Activated naive CD4-positive, alpha-beta T cell treated with Interleukin-2 at 50 U/mL for 16 hours (primary cell): ENCODE data around the gene CTNNA3.

ENCODE experiments used
- DNase-seq: peaks from one replicate; pipeline ENCODE4 v3.0.0-alpha.2; 2020

Gene CTNNA3

DNA sequence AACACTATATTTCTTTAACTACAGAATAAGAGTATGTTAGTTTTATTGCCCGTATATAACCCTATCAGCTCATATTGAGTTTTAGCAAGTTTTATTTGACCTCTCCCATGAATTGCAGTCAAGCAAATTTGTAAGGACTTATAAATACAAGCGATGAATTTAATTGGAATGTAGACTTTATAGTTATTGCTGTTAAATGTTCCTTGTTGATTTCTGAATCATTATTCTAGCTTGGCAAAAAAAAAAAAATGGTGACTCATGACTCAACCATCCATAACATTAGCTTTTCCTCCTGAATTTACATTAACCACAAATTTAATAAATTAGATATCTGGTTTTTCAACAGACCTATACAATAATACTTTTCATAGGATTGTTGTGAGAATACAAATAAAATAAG, 1104.1 kb downstream of the CTNNA3 start:
- no peak for DNase-seq

DNA sequence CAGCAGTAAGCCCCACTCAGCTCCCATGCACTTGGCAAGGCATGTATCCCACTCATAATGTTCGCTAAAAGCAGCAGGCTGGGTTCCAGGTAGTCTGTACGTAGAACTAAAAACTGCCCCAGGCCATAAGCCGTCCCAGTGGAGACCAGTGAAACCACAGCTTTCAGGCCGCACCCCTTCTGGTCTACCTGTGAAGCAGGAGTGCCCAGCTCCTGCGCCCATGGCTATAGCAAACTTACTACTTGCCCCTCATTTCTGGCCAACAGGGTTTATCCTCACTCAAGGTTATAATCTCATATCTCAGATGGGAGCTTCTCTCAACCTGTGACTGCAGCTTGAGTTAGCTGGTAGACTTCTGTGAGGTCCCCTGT, 1108.3 kb downstream of the CTNNA3 start:
- no peak for DNase-seq

GRCh38 chr10:66586897-66587679, 1108.9 kb downstream of the CTNNA3 start:
- no peak for DNase-seq

GRCh38 chr10:66586073-66586472, 1109.9 kb downstream of the CTNNA3 start:
- DNase-seq = no peak

- no peak for DNase-seq
Measured at GRCh38 chr10:66575251-66575855, 1120.6 kb downstream of the CTNNA3 start.

DNA sequence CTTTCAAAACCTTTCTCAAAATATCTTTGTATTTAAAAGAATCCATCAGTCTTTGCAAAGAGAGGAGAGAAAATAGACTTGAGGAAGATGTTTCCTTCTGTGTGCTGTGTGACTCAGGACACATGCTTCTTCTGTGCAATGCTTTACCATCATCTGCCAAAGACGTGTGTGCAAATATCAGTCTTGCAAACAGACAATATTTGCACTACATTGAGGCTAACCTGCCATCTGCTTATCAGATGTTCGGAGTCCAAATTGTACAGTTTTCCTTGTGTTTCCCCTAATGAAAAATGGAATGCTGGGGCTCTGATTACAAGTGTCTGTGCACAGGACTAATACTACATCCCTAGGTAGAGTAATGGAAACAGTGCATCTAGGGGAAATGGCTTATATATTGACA, 1123.3 kb downstream of the CTNNA3 start:
- no peak for DNase-seq

DNA sequence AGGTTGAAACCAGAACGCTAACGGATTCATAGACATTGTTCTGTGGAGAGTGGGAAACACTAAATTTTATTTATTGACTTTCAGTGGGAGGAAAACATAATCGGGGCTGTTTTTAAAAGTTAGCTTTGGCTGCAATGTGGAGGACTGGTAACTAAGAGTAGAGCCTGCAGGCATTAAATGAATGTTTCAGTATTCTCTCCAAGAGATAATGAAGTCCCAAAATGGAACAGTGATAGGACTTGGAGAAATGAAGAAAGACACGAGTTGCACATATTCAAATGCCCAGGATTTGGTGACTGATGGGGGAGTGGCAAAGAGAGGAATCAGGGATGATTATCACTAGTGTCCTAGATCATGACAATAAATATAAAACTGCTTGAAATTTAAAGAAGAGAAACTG, 1130.0 kb downstream of the CTNNA3 start:
- no peak for DNase-seq

GRCh38 chr10:66564287-66564686, 1131.7 kb downstream of the CTNNA3 start:
- DNase-seq = no peak

DNA sequence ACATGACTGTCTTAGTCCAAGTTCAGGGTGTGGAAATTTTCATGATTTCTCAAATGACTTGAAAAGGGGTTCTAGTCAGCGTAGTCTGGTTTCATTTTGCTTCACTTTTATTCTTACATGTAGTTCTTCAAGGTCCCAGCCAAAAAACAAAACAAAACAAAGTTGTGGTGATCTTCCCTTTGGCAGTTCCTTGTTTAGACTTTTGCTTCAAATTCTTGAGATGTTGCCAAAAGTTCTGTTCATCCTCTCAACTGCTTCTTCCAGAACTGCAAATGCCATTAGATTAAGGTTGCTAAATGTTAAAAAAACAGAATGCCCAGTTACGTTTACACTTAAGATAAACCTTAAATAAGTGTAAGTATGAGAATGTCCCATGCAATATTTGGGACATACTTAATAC, 1140.9 kb downstream of the CTNNA3 start:
- DNase-seq = no peak

- DNase-seq = no peak
Measured at GRCh38 chr10:66552331-66552730, 1143.7 kb downstream of the CTNNA3 start.

DNA sequence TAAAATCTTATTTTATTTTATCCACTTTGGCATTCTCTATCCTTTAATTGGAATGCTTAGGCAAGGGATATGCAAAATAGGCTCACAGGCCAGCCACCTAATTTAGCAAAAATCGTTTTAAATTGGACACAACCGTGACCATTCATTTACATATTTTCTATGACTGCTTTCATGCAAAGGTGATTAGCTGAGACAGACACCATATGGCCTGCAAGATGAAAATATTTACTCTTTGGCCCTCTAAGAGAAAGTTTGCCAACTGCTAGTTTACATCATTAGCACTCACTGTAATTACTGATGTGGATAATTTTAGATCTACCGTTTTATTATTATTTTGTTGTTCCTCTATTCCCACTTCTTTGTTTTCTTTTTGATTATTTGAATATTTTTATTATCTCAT, 1145.6 kb downstream of the CTNNA3 start:
- no peak for DNase-seq

- DNase-seq = no peak
Measured at GRCh38 chr10:66538908-66539307, 1157.1 kb downstream of the CTNNA3 start.

GRCh38 chr10:66538371-66538770, 1157.6 kb downstream of the CTNNA3 start:
- no peak for DNase-seq

- DNase-seq = no peak
Measured at GRCh38 chr10:66537186-66537585, 1158.8 kb downstream of the CTNNA3 start.

- no peak for DNase-seq
Measured at GRCh38 chr10:66535439-66535838, 1160.6 kb downstream of the CTNNA3 start.

GRCh38 chr10:66534866-66535265, 1161.1 kb downstream of the CTNNA3 start:
- no peak for DNase-seq

DNA sequence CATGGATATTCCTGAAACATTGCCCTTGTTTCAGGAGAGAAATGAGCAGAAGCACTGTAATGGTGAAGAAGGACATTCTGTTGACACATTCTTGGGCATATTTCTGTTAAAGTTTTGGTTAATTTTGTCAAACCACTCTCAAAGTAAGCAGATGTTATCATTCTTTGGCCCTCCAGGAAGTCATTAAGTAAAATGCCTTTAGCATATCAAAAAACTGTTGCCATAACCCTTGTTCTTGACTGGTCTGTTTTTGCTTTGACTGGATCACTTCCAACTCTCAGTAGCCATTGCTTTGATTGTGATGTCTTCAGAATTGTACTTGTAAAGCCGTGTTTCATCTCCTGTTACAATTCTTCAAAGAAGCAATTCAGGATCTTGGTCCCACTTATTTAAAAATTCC, 1174.5 kb downstream of the CTNNA3 start:
- DNase-seq = no peak

DNA sequence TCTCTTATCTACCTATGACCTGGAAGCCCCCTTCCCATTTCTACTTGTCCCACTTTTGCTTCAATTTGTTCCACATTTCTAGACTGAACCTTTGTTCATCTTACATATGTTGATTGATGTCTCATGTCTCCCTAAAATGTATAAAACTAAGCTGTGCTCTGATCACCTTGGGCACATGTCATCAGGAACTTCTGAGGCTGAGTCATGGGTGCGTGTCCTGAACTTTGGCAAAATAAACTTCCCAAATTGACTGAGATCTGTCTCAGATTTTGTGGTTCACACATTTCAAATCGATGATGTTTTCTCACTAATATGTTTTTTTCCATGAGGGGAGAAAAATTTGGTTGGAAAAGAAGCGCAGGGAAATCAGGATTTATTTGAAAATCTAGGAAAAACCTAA, 1176.4 kb downstream of the CTNNA3 start:
- no peak for DNase-seq

GRCh38 chr10:66514666-66515065, 1181.3 kb downstream of the CTNNA3 start:
- DNase-seq = no peak

DNA sequence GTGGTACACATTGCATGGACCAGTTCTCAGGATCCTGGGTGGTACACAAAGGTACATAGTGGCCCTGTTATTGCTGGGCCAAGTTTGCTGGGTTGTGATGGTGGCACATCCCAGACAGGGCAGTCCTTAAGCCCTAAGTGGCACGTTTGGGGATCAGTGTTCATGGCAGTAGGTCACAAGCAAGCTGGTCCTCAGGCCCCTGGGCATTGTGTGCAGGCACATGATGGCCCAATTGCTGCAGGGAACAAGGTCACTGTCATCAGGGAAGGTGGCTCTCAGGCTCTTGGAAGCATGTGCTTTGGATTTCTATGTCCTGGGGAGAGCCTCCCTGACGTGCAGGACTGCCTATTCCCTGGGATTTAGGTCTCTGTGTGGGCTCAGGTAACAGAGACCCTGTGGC, 1182.5 kb downstream of the CTNNA3 start:
- DNase-seq = no peak

DNA sequence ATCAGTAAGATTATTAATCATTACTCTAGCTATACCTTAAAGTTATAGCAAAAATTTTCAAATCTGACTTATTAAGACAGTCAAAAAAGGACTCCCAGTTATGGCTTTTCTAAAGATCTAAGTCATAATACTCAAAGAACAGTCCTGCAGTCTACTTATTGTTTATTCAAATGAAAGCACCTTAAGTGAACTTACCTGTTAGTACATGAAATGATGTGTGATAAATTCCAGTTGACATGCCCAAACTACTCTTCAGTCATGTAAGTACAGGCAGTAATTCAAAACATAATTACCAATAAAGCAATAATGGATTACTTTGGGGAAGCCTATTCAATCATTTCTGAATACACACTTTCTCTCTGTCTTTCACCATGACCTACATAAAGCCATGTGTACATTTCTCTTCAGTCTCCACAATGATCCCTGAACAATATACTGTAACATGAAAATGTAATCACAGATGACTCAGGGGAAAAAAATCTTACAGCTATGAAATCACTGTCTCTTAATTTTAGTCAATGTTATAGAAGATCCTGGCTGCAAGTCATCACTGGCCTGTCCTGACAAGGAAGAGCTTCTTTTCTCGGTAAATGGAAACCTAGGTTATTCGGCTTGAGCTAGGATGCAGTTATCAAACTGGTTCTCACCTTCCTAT, 1190.9 kb downstream of the CTNNA3 start:
- no peak for DNase-seq

DNA sequence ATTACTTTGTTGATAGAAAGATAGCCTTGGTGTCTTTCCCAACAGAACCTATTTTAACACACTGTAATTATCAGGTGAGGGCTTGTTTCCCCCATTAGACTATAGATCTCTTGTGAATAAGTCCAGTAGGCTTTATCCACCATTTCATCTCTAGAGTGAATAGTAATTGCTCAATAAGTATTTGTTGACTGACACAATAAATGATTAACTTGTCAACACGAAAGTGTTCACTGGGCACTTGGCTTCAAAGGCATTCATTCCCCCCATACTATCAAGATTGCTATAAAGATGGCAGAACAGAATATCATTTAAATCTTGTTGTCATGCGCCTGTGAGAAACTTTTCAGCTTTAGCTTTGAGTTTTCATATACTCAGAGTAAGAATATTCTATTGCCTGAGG, 1194.6 kb downstream of the CTNNA3 start:
- no peak for DNase-seq

GRCh38 chr10:66483966-66484365, 1212.0 kb downstream of the CTNNA3 start:
- no peak for DNase-seq

- DNase-seq = no peak
Measured at GRCh38 chr10:66472156-66472555, 1223.8 kb downstream of the CTNNA3 start.
